ENCODE data around the gene TLE2.

The TLE2 gene

DNA sequence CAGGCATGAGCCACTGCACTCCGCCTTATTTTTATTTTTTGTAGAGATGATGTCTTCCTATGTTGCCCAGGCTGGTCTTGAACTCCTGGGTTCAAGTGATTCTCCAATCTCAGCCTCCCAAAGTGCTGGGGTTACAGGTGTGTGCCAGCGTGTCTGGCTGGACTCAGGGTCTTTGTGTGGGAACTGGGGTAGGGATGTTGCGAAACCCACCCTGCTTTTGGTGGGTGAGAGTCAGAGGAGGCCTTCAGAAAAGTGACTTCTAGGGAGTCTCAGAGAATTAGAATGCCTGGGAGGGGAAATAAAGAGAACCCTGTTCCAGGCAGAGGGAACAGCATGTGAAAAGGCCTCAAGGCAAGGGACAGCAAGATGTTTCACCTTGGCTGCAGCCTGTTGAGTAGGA, 20.0 kb upstream of the TLE2 start:
- WGBS, 2 donors (ENCODE audit: extremely low coverage in 2 of 2, insufficient read length in 2 of 2, insufficient replicate concordance in 1 of 2): no CpG with 5 or more reads among the region's 3 CpGs
- Histone ChIP-seq H2BK15ac (ENCODE audit: low read length) (no peak overlapping the region), H2AFZ (ENCODE audit: low read length) (no peak overlapping the region), H4K91ac (ENCODE audit: low read depth, low read length, poor library complexity) (no peak overlapping the region), H3K4ac (ENCODE audit: low read length) (no peak overlapping the region), H2BK120ac (ENCODE audit: low read depth, low read length) (no peak overlapping the region), H3K36me3 (replicated peaks in 1 of 2; ENCODE audit: control insufficient read depth in 2 of 2, insufficient read depth in 2 of 2, low read length in 2 of 2) (peaks cover 0 to 18% of the 10 kb centered on the region in 2 donors), H3K4me1 (ENCODE audit: control insufficient read depth in 2 of 2, insufficient read depth in 1 of 2, low read depth in 1 of 2, low read length in 2 of 2) (peaks cover 9 to 15% of the 10 kb centered on the region in 2 donors), H2BK5ac (ENCODE audit: low read length) (no peak overlapping the region), H3K4me2 (ENCODE audit: insufficient read depth, low read length, poor library complexity, severe bottlenecking) (no peak overlapping the region), H3K27ac (replicated peaks; ENCODE audit: low read length) (no peak overlapping the region), H3K79me1 (ENCODE audit: low read depth, low read length) (no peaks in the 10 kb centered on the region), H2BK12ac (ENCODE audit: low read length) (no peak overlapping the region), H4K8ac (ENCODE audit: low read depth, low read length) (no peak overlapping the region), H3K18ac (ENCODE audit: low read length) (no peak overlapping the region), H3K27me3 (ENCODE audit: control insufficient read depth in 3 of 3, insufficient read depth in 3 of 3, low read depth in 1 of 3, low read length in 3 of 3) (no peaks in the 10 kb centered on the region), H3K9ac (ENCODE audit: low read depth, low read length, poor library complexity) (no peak overlapping the region), H3K23ac (ENCODE audit: low read depth, low read length, poor library complexity) (no peak overlapping the region), H2AK5ac (ENCODE audit: low read depth, low read length) (no peak overlapping the region), H3K4me3 (ENCODE audit: low read length in 2 of 2) (no peak overlapping the region), H3K14ac (ENCODE audit: low read length) (no peak overlapping the region), H3K9me3 (replicated peaks in 1 of 2; ENCODE audit: control insufficient read depth in 2 of 2, insufficient read depth in 1 of 2, low read depth in 1 of 2, low read length in 2 of 2) (no peaks in the 10 kb centered on the region)
- no peak for DNase-seq (ENCODE audit: low spot score)

DNA sequence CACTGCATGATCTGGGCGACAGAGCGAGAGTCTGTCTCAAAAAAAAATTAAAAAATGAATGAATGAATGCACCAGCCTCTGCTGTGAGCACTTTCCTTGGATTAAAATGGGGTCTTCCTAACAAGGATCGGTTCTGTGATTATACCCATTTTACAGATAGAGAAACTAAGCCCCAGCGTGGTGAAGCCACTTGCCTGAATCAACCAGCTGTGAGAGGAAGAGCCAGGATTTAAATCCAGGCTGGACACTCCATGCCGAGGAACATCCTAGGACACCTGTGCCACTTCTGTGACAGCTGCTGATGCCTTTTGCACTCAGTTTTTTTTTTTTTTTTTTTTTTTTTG, 19.1 kb upstream of the TLE2 start:
- Histone ChIP-seq H2BK120ac (ENCODE audit: low read depth, low read length) (no peak overlapping the region), H3K9ac (ENCODE audit: low read depth, low read length, poor library complexity) (no peak overlapping the region), H2AFZ (ENCODE audit: low read length) (no peak overlapping the region), H4K91ac (ENCODE audit: low read depth, low read length, poor library complexity) (no peak overlapping the region), H3K4me3 (ENCODE audit: low read length in 2 of 2) (no peak overlapping the region), H3K79me1 (ENCODE audit: low read depth, low read length) (no peaks in the 10 kb centered on the region), H3K4me1 (ENCODE audit: control insufficient read depth in 2 of 2, insufficient read depth in 1 of 2, low read depth in 1 of 2, low read length in 2 of 2) (peaks cover 9 to 12% of the 10 kb centered on the region in 2 donors), H3K14ac (ENCODE audit: low read length) (no peak overlapping the region), H2AK5ac (ENCODE audit: low read depth, low read length) (no peak overlapping the region), H2BK5ac (ENCODE audit: low read length) (no peak overlapping the region), H4K8ac (ENCODE audit: low read depth, low read length) (no peak overlapping the region), H3K4me2 (ENCODE audit: insufficient read depth, low read length, poor library complexity, severe bottlenecking) (no peak overlapping the region), H3K27ac (replicated peaks; ENCODE audit: low read length) (no peak overlapping the region), H3K23ac (ENCODE audit: low read depth, low read length, poor library complexity) (no peak overlapping the region), H3K18ac (ENCODE audit: low read length) (no peak overlapping the region), H3K36me3 (replicated peaks in 1 of 2; ENCODE audit: control insufficient read depth in 2 of 2, insufficient read depth in 2 of 2, low read length in 2 of 2) (peaks cover 0 to 10% of the 10 kb centered on the region in 2 donors), H3K4ac (ENCODE audit: low read length) (no peak overlapping the region), H3K9me3 (replicated peaks in 1 of 2; ENCODE audit: control insufficient read depth in 2 of 2, insufficient read depth in 1 of 2, low read depth in 1 of 2, low read length in 2 of 2) (no peaks in the 10 kb centered on the region), H2BK12ac (ENCODE audit: low read length) (no peak overlapping the region), H2BK15ac (ENCODE audit: low read length) (no peak overlapping the region), H3K27me3 (ENCODE audit: control insufficient read depth in 3 of 3, insufficient read depth in 3 of 3, low read depth in 1 of 3, low read length in 3 of 3) (no peaks in the 10 kb centered on the region)
- no CpG with 5 or more reads among the region's 5 CpGs for WGBS, 2 donors (ENCODE audit: extremely low coverage in 2 of 2, insufficient read length in 2 of 2, insufficient replicate concordance in 1 of 2)
- no peak for DNase-seq (ENCODE audit: low spot score)

DNA sequence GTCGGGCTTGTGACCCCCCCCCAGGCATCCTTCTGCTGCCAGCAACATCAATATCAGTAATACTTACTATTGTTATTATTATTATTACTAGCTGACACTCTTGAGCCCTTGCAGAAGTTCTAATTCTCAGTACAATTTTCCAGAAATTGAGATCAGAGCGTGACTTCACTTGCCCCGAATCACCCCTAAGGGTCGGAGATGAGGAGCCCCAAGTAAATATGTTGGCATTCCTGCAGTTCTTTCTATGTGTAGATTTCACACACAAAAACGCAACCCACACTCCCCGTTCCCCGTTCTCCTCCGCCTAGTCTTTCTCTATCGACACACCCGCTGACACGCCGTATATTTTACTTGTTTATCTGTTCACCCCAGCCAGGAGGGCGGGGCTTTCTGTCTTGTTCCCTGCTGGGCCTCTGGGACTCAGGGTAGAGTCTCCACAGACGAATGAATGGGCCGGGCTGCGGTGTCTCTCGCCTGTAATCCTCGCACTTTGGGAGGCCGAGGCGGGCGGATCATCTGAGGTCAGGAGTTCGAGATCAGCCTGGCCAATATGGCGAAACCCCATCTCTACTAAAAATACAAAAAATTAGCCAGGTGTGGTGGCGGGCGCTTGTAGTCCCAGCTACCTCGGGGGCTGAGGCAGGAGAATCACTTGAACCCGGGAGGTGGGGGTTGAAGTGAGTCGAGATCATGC, 18.6 kb upstream of the TLE2 start:
- H2BK15ac ChIP-seq (ENCODE audit: low read length): no peak overlapping the region
- peak overlapping the region; percentile 63 for H3K27ac ChIP-seq (replicated peaks; ENCODE audit: low read length)
- no CpG with 5 or more reads among the region's 28 CpGs for WGBS, 2 donors (ENCODE audit: extremely low coverage in 2 of 2, insufficient read length in 2 of 2, insufficient replicate concordance in 1 of 2)
- peaks cover 12 to 15% of the 10 kb centered on the region in 2 donors for H3K4me1 ChIP-seq (ENCODE audit: control insufficient read depth in 2 of 2, insufficient read depth in 1 of 2, low read depth in 1 of 2, low read length in 2 of 2)
- H2AFZ ChIP-seq (ENCODE audit: low read length): peak overlapping the region; percentile 80
- H4K8ac ChIP-seq (ENCODE audit: low read depth, low read length): no peak overlapping the region
- no peak overlapping the region for H2BK120ac ChIP-seq (ENCODE audit: low read depth, low read length)
- H3K4me3 ChIP-seq (ENCODE audit: low read length in 2 of 2): peak overlapping the region in 1 of 2 donors; percentile 12
- no peak overlapping the region for H2BK5ac ChIP-seq (ENCODE audit: low read length)
- no peaks in the 10 kb centered on the region for H3K9me3 ChIP-seq (replicated peaks in 1 of 2; ENCODE audit: control insufficient read depth in 2 of 2, insufficient read depth in 1 of 2, low read depth in 1 of 2, low read length in 2 of 2)
- no peak overlapping the region for H3K4ac ChIP-seq (ENCODE audit: low read length)
- DNase-seq (ENCODE audit: low spot score): peak; percentile 81
- peaks cover 0 to 5% of the 10 kb centered on the region in 2 donors for H3K36me3 ChIP-seq (replicated peaks in 1 of 2; ENCODE audit: control insufficient read depth in 2 of 2, insufficient read depth in 2 of 2, low read length in 2 of 2)
- no peak overlapping the region for H3K9ac ChIP-seq (ENCODE audit: low read depth, low read length, poor library complexity)
- H3K27me3 ChIP-seq (ENCODE audit: control insufficient read depth in 3 of 3, insufficient read depth in 3 of 3, low read depth in 1 of 3, low read length in 3 of 3): peaks cover 0 to under 1% (median 0%) of the 10 kb centered on the region in 3 experiments
- peak overlapping the region; percentile 61 for H3K4me2 ChIP-seq (ENCODE audit: insufficient read depth, low read length, poor library complexity, severe bottlenecking)
- H3K14ac ChIP-seq (ENCODE audit: low read length): no peak overlapping the region
- H2BK12ac ChIP-seq (ENCODE audit: low read length): no peak overlapping the region
- H4K91ac ChIP-seq (ENCODE audit: low read depth, low read length, poor library complexity): no peak overlapping the region
- H3K18ac ChIP-seq (ENCODE audit: low read length): peak overlapping the region; percentile 60
- H3K79me1 ChIP-seq (ENCODE audit: low read depth, low read length): no peaks in the 10 kb centered on the region
- H3K23ac ChIP-seq (ENCODE audit: low read depth, low read length, poor library complexity): no peak overlapping the region
- H2AK5ac ChIP-seq (ENCODE audit: low read depth, low read length): no peak overlapping the region

DNA sequence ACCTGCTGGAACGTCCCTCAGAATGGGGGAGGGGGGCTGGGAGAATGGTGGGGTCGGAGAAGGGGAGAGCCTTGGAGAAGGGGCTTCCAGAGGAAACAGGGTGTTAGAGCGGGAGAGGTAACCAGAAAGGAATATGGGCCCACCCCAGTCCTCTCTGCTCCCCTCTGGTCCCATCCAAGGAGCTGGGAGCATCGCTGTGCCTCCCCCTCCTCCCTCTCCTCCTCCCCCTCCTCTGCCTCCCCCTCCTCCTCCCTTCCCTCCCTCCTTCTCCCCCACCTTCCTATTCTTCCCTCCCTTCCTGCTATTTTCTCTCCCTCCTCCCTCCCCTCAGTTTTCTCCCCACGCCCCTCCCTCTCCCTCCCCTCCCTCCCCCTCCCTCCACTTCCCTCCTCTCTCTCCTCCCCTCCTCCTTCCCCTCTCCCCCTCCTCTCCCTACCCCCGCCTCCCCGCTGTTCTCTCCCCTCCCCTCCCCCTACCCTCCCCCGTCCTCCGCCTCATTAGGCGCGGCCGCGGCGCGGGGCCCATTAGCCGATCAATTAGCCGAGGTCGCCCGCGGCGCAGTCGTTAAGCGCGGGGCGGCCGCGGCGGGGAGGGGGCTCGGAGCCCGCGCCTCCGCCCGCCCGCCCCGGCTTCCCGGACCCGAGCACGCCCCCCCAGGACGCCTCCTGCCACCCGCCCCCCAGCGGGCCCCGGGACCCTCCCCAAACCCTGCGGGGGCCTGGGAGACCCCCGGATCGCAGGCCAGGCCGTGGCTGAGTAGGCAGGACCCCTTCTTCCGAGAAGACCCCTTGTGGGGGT, 17.8 kb upstream of the TLE2 start:
- no peak overlapping the region for H3K4ac ChIP-seq (ENCODE audit: low read length)
- H2AK5ac ChIP-seq (ENCODE audit: low read depth, low read length): no peak overlapping the region
- H3K14ac ChIP-seq (ENCODE audit: low read length): no peak overlapping the region
- no peak overlapping the region for H2BK5ac ChIP-seq (ENCODE audit: low read length)
- H3K4me2 ChIP-seq (ENCODE audit: insufficient read depth, low read length, poor library complexity, severe bottlenecking): peak overlapping the region; percentile 61
- H3K9ac ChIP-seq (ENCODE audit: low read depth, low read length, poor library complexity): no peak overlapping the region
- peak overlapping the region; percentile 80 for H2AFZ ChIP-seq (ENCODE audit: low read length)
- peak overlapping the region; percentile 63 for H3K27ac ChIP-seq (replicated peaks; ENCODE audit: low read length)
- peak overlapping the region in 1 of 2 donors; percentile 12 for H3K4me3 ChIP-seq (ENCODE audit: low read length in 2 of 2)
- peaks cover 16 to 20% of the 10 kb centered on the region in 2 donors for H3K4me1 ChIP-seq (ENCODE audit: control insufficient read depth in 2 of 2, insufficient read depth in 1 of 2, low read depth in 1 of 2, low read length in 2 of 2)
- no peak overlapping the region for H2BK120ac ChIP-seq (ENCODE audit: low read depth, low read length)
- no peaks in the 10 kb centered on the region for H3K9me3 ChIP-seq (replicated peaks in 1 of 2; ENCODE audit: control insufficient read depth in 2 of 2, insufficient read depth in 1 of 2, low read depth in 1 of 2, low read length in 2 of 2)
- no peaks in the 10 kb centered on the region for H3K79me1 ChIP-seq (ENCODE audit: low read depth, low read length)
- peaks cover 0 to 3% (median 0%) of the 10 kb centered on the region in 3 experiments for H3K27me3 ChIP-seq (ENCODE audit: control insufficient read depth in 3 of 3, insufficient read depth in 3 of 3, low read depth in 1 of 3, low read length in 3 of 3)
- no peaks in the 10 kb centered on the region for H3K36me3 ChIP-seq (replicated peaks in 1 of 2; ENCODE audit: control insufficient read depth in 2 of 2, insufficient read depth in 2 of 2, low read length in 2 of 2)
- WGBS, 2 donors (ENCODE audit: extremely low coverage in 2 of 2, insufficient read length in 2 of 2, insufficient replicate concordance in 1 of 2): no CpG with 5 or more reads among the region's 47 CpGs
- H4K8ac ChIP-seq (ENCODE audit: low read depth, low read length): no peak overlapping the region
- no peak overlapping the region for H3K23ac ChIP-seq (ENCODE audit: low read depth, low read length, poor library complexity)
- peak overlapping the region; percentile 88 for H3K18ac ChIP-seq (ENCODE audit: low read length)
- H2BK15ac ChIP-seq (ENCODE audit: low read length): peak overlapping the region; percentile 80
- DNase-seq (ENCODE audit: low spot score): peak; percentile 74
- no peak overlapping the region for H4K91ac ChIP-seq (ENCODE audit: low read depth, low read length, poor library complexity)
- H2BK12ac ChIP-seq (ENCODE audit: low read length): no peak overlapping the region

Data from neuronal stem cell (in vitro differentiated cells).